Neural progenitor cell (in vitro differentiated cells): ENCODE results near the gene EDN2. TPM values are rescaled to one million over a fixed set of nuclear protein-coding genes. Genes with fewer than 3 reads are reported as not detected.

Experiments
- DNase-seq: peaks from one replicate; pipeline ENCODE4 v3.0.0-alpha.2; 2016; ENCODE audit warnings: low spot score
- H2AFZ ChIP-seq: fragments of 200-600 bp; sonication (generic); replicated peaks from 2 replicates; pipeline ENCODE4 v1.6.1; 2016; ENCODE audit warnings: antibody characterized with exemption
- H3F3A ChIP-seq: fragments of 200-600 bp; sonication (generic); 2 replicates; pipeline ENCODE4 v1.6.1; 2016; ENCODE audit warnings: antibody characterized with exemption, low read depth
- H3K27ac ChIP-seq: fragments of 200-600 bp; sonication (generic); 2 replicates; pipeline ENCODE4 v1.5.1; 2016; ENCODE audit warnings: mild to moderate bottlenecking
- H3K27me3 ChIP-seq: fragments of 200-600 bp; sonication (generic); 2 replicates; pipeline ENCODE4 v1.6.1; 2016; ENCODE audit warnings: mild to moderate bottlenecking, moderate library complexity
- H3K36me3 ChIP-seq: fragments of 200-600 bp; sonication (generic); 2 replicates; pipeline ENCODE4 v1.5.1; 2016
- H3K4me1 ChIP-seq: fragments of 200-600 bp; sonication (generic); 2 replicates; pipeline ENCODE4 v1.6.1; 2016; ENCODE audit warnings: mixed run types
- H3K4me2 ChIP-seq: fragments of 200-600 bp; sonication (generic); 2 replicates; pipeline ENCODE4 v1.6.1; 2016
- H3K4me3 ChIP-seq: fragments of 200-600 bp; sonication (generic); 2 replicates; pipeline ENCODE4 v1.5.1; 2016
- H3K79me2 ChIP-seq: fragments of 200-600 bp; sonication (generic); 2 replicates; pipeline ENCODE4 v1.6.1; 2016; ENCODE audit warnings: low read depth
- H3K9ac ChIP-seq: fragments of 200-600 bp; sonication (generic); 2 replicates; pipeline ENCODE4 v1.6.1; 2016
- H3K9me3 ChIP-seq: fragments of 200-600 bp; sonication (generic); 2 replicates; pipeline ENCODE4 v1.5.1; 2016; ENCODE audit warnings: low read depth
- H4K20me1 ChIP-seq: fragments of 200-600 bp; sonication (generic); 2 replicates; pipeline ENCODE4 v1.6.1; 2016; ENCODE audit warnings: low read depth
- H3K27ac Mint-ChIP-seq: 3 replicates; pipeline ENCODE4 v1.8.0; 2021; ENCODE audit warnings: mixed read lengths
- H3K27me3 Mint-ChIP-seq: 2 replicates; pipeline ENCODE4 v1.8.0; 2022; ENCODE audit warnings: low read depth, mild to moderate bottlenecking, inconsistent platforms, moderate library complexity, mixed read lengths; ENCODE audit not compliant: insufficient read depth
- H3K36me3 Mint-ChIP-seq: 3 replicates; pipeline ENCODE4 v1.8.0; 2021; ENCODE audit warnings: mixed read lengths
- H3K4me1 Mint-ChIP-seq: 3 replicates; pipeline ENCODE4 v1.8.0; 2021; ENCODE audit warnings: mixed read lengths
- H3K4me3 Mint-ChIP-seq: 3 replicates; pipeline ENCODE4 v1.8.0; 2021; ENCODE audit warnings: mild to moderate bottlenecking, moderate library complexity, mixed read lengths
- H3K9me3 Mint-ChIP-seq: 3 replicates; pipeline ENCODE4 v1.8.0; 2020; ENCODE audit warnings: mixed read lengths
- EZH2 ChIP-seq: fragments of 200-600 bp; sonication (generic); IDR thresholded peaks from 2 replicates; pipeline ENCODE4 v1.6.1; 2017; ENCODE audit warnings: antibody characterized with exemption, mild to moderate bottlenecking, moderate library complexity
- EZH2phosphoT487 ChIP-seq: fragments of 200-600 bp; sonication (generic); IDR thresholded peaks from 2 replicates; pipeline ENCODE4 v1.6.1; 2017; ENCODE audit warnings: antibody characterized with exemption
- total RNA-seq: library from RNA; depleted of rRNA; stranded (reverse); fragments of >200 nt; gene quantifications from 2 replicates; pipeline ENCODE4 v1.2.3, GENCODE V29; 2015; ENCODE audit warnings: low replicate concordance
- TF ChIP-seq, protein P1 (sequence below): fragments of 200-600 bp; sonication (generic); IDR thresholded peaks from 2 replicates; pipeline ENCODE4 v1.5.1; 2017; ENCODE audit warnings: antibody characterized with exemption, mild to moderate bottlenecking

The EDN2 gene
- total RNA-seq, 1 donor from 2014 or later = not detected

DNA sequence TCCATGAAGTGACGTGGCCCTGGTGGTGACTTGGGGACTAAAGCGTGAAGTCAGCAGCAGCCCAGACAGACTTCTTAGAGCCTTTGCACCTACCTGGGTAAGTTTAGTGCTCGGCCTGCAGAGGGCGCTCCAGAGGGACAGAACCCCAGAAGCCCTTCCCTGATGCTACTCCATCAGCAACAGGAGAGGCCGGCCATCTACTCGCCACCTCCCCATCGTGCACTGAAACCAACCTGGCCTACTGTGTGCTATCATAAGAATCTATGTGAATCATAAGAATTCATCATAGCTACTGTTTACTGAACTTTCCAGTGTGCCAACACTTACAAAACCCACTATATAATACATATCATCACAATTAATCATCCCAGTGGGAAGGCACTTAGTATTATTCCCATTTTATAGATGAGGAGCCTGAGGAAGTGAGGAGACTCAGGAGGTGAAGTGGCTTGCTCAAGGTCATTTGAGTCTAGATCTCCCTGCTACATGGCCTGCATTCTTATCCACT lies 7.9 kb upstream of the EDN2 start:
- peaks cover 20% of the 10 kb centered on the region for H3F3A ChIP-seq
- peaks cover 17% of the 10 kb centered on the region for H3K27me3 Mint-ChIP-seq
- H3K4me1 ChIP-seq = peaks cover 30% of the 10 kb centered on the region
- no peaks in the 10 kb centered on the region for H3K36me3 Mint-ChIP-seq
- H3K9me3 ChIP-seq = no peaks in the 10 kb centered on the region
- no peak overlapping the region for H3K9ac ChIP-seq
- DNase-seq = peak; percentile 43
- H3K4me3 Mint-ChIP-seq = no peak overlapping the region
- H3K27ac ChIP-seq = no peak overlapping the region
- no peak overlapping the region for H3K4me3 ChIP-seq
- no peaks in the 10 kb centered on the region for H3K36me3 ChIP-seq
- H3K4me1 Mint-ChIP-seq = peaks cover 45% of the 10 kb centered on the region
- no peak overlapping the region for H2AFZ ChIP-seq
- H3K27me3 ChIP-seq = peaks cover 21% of the 10 kb centered on the region
- H4K20me1 ChIP-seq = no peaks in the 10 kb centered on the region
- peaks cover 4% of the 10 kb centered on the region for H3K9me3 Mint-ChIP-seq
- no peak overlapping the region for H3K4me2 ChIP-seq
- no peaks in the 10 kb centered on the region for H3K79me2 ChIP-seq
- peak overlapping the region; percentile 50 for H3K27ac Mint-ChIP-seq
- TF ChIP-seq EZH2phosphoT487 (no peak), EZH2 (no peak)
- TF ChIP-seq, protein P1, sequence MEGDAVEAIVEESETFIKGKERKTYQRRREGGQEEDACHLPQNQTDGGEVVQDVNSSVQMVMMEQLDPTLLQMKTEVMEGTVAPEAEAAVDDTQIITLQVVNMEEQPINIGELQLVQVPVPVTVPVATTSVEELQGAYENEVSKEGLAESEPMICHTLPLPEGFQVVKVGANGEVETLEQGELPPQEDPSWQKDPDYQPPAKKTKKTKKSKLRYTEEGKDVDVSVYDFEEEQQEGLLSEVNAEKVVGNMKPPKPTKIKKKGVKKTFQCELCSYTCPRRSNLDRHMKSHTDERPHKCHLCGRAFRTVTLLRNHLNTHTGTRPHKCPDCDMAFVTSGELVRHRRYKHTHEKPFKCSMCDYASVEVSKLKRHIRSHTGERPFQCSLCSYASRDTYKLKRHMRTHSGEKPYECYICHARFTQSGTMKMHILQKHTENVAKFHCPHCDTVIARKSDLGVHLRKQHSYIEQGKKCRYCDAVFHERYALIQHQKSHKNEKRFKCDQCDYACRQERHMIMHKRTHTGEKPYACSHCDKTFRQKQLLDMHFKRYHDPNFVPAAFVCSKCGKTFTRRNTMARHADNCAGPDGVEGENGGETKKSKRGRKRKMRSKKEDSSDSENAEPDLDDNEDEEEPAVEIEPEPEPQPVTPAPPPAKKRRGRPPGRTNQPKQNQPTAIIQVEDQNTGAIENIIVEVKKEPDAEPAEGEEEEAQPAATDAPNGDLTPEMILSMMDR = peak; percentile 64

GRCh38 chr1:41490911-41491310 lies 6.4 kb upstream of the EDN2 start:
- Mint-ChIP-seq H3K27ac (peak overlapping the region; percentile 53), H3K9me3 (peaks cover 4% of the 10 kb centered on the region), H3K27me3 (peaks cover 21% of the 10 kb centered on the region), H3K36me3 (no peaks in the 10 kb centered on the region), H3K4me3 (no peak overlapping the region), H3K4me1 (peaks cover 53% of the 10 kb centered on the region)
- Histone ChIP-seq H3K27me3 (peaks cover 14% of the 10 kb centered on the region), H3K36me3 (no peaks in the 10 kb centered on the region), H2AFZ (no peak overlapping the region), H3K9ac (no peak overlapping the region), H3F3A (peaks cover 29% of the 10 kb centered on the region), H3K4me1 (peaks cover 31% of the 10 kb centered on the region), H3K4me2 (no peak overlapping the region), H3K4me3 (no peak overlapping the region), H3K27ac (no peak overlapping the region), H3K79me2 (no peaks in the 10 kb centered on the region), H4K20me1 (peaks cover 6% of the 10 kb centered on the region), H3K9me3 (no peaks in the 10 kb centered on the region)
- no peak for DNase-seq
- TF ChIP-seq, protein P1 = no peak
- TF ChIP-seq EZH2 (no peak), EZH2phosphoT487 (no peak)

DNA sequence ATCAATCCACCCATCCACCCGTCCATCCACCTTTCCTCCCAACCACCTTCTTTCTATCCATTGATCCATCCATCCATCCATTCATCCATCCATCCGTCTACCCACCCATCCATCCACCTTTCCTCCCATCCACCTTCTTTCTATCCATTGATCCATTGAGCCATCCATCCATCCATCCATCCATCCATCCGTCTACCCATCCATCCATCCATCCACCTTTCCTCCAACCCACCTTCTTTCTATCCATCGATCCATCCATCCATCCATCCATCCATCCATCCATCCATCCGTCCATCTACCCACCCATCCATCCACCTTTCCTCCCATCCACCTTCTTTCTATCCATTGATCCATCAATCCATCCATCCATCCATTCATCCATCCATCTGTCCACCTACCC lies 5.1 kb upstream of the EDN2 start:
- Histone ChIP-seq H3F3A (peaks cover 30% of the 10 kb centered on the region), H3K4me3 (no peak overlapping the region), H3K4me2 (no peak overlapping the region), H3K36me3 (no peaks in the 10 kb centered on the region), H3K9me3 (no peaks in the 10 kb centered on the region), H3K27ac (no peak overlapping the region), H4K20me1 (peaks cover 10% of the 10 kb centered on the region), H3K27me3 (peaks cover 12% of the 10 kb centered on the region), H2AFZ (no peak overlapping the region), H3K79me2 (no peaks in the 10 kb centered on the region), H3K9ac (no peak overlapping the region), H3K4me1 (peaks cover 33% of the 10 kb centered on the region)
- H3K27ac Mint-ChIP-seq = peak overlapping the region; percentile 27
- H3K27me3 Mint-ChIP-seq = peaks cover 20% of the 10 kb centered on the region
- TF ChIP-seq EZH2 (no peak), EZH2phosphoT487 (no peak)
- TF ChIP-seq, protein P1 = no peak
- H3K36me3 Mint-ChIP-seq = no peaks in the 10 kb centered on the region
- peaks cover 4% of the 10 kb centered on the region for H3K9me3 Mint-ChIP-seq
- DNase-seq = no peak
- H3K4me3 Mint-ChIP-seq = peak overlapping the region; percentile 5
- H3K4me1 Mint-ChIP-seq = peaks cover 51% of the 10 kb centered on the region
